Measurements from ENCODE around the gene IDI2. TPM values are rescaled to one million over a fixed set of nuclear protein-coding genes. Genes with fewer than 3 reads are reported as not detected.

Gene IDI2
- total RNA-seq, 2 experiments from 2014 or later = not detected

DNA sequence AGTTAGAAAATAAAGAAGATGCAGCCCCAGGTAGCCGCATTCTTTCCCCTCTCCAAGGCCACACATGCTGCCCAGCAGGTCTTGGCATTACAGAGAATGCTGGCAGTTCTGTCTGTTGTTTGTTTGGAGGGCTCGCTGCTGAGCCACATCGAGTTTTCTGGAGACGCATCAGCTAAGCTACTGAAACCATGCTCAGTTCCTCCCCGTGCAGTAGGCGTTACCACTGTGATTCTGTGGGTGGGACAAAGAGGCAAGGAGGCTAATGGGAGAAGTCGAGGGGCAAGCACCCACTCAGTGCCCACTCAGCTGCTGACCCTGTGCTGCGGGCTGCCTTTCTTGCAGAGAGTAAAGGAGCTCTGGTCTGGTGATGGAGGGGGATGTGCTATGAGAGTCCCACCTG lies 52.9 kb downstream of the IDI2 start:
- peaks cover 3% of the 10 kb centered on the region for H3K4me1 Mint-ChIP-seq (ENCODE audit: low read depth)
- no peak overlapping the region for H3K27ac Mint-ChIP-seq
- H3K27me3 ChIP-seq (ENCODE audit: control insufficient read depth in 1 of 2, insufficient read depth in 2 of 2, low read length in 2 of 2) = no peaks in the 10 kb centered on the region
- H3K4me3 Mint-ChIP-seq = no peak overlapping the region
- peaks cover 17% of the 10 kb centered on the region for H3K27me3 Mint-ChIP-seq
- no peak overlapping the region for H3K27ac ChIP-seq (ENCODE audit: low read depth in 1 of 2, low read length in 2 of 2)
- ChIA-PET POLR2A (no interaction called here), CTCF (no interaction called here)
- peaks cover 0 to 14% of the 10 kb centered on the region in 2 experiments for H3K9me3 ChIP-seq (ENCODE audit: control insufficient read depth in 1 of 2, insufficient read depth in 1 of 2, low read length in 2 of 2)
- TF ChIP-seq, protein P1, sequence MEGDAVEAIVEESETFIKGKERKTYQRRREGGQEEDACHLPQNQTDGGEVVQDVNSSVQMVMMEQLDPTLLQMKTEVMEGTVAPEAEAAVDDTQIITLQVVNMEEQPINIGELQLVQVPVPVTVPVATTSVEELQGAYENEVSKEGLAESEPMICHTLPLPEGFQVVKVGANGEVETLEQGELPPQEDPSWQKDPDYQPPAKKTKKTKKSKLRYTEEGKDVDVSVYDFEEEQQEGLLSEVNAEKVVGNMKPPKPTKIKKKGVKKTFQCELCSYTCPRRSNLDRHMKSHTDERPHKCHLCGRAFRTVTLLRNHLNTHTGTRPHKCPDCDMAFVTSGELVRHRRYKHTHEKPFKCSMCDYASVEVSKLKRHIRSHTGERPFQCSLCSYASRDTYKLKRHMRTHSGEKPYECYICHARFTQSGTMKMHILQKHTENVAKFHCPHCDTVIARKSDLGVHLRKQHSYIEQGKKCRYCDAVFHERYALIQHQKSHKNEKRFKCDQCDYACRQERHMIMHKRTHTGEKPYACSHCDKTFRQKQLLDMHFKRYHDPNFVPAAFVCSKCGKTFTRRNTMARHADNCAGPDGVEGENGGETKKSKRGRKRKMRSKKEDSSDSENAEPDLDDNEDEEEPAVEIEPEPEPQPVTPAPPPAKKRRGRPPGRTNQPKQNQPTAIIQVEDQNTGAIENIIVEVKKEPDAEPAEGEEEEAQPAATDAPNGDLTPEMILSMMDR (IDR thresholded peaks at IDR 0.05) = no peak
- H3K4me3 ChIP-seq (ENCODE audit: low read length) = no peak overlapping the region
- H3K9me3 Mint-ChIP-seq = no peaks in the 10 kb centered on the region
- H3K4me1 ChIP-seq (ENCODE audit: insufficient read depth, low read length) = peaks cover under 1% of the 10 kb centered on the region
- H3K36me3 Mint-ChIP-seq (ENCODE audit: low read depth) = peaks cover 5% of the 10 kb centered on the region
- H3K36me3 ChIP-seq (ENCODE audit: insufficient read depth, low read length) = no peaks in the 10 kb centered on the region
- intact Hi-C loops (cut with DNase I, micrococcal nuclease) = no loop called here
- DNase-seq = no peak
- ATAC-seq (ENCODE audit: poor library complexity) = no peak

DNA sequence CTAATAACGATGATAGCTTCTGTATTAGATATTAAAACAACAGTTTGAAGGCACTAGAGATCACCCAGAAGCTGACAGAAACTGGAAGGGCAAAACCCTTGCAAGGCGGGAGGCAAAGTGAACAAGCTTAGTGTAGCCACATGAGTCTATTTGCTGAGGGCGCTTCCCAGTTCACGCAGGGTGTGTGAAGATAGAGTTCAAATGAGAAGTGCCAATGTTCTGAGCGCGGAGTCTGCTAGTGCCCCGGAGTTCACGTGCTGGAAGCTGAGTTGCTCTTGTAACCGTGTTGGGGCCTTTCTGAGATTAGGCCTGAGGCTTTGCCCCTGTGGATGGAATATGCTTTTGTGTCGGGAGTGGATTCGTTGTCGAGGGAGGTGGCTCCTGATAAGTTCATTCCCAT lies 54.0 kb downstream of the IDI2 start:
- Histone ChIP-seq H3K4me1 (ENCODE audit: insufficient read depth, low read length) (peaks cover 10% of the 10 kb centered on the region), H3K36me3 (ENCODE audit: insufficient read depth, low read length) (no peaks in the 10 kb centered on the region), H3K9me3 (ENCODE audit: control insufficient read depth in 1 of 2, insufficient read depth in 1 of 2, low read length in 2 of 2) (peaks cover 0 to 16% of the 10 kb centered on the region in 2 experiments), H3K4me3 (ENCODE audit: low read length) (no peak overlapping the region), H3K27me3 (ENCODE audit: control insufficient read depth in 1 of 2, insufficient read depth in 2 of 2, low read length in 2 of 2) (no peaks in the 10 kb centered on the region), H3K27ac (ENCODE audit: low read depth in 1 of 2, low read length in 2 of 2) (no peak overlapping the region)
- DNase-seq = no peak
- Mint-ChIP-seq H3K36me3 (ENCODE audit: low read depth) (peaks cover 3% of the 10 kb centered on the region), H3K4me3 (no peak overlapping the region), H3K4me1 (ENCODE audit: low read depth) (peaks cover 11% of the 10 kb centered on the region), H3K27ac (no peak overlapping the region), H3K9me3 (no peaks in the 10 kb centered on the region), H3K27me3 (peaks cover 17% of the 10 kb centered on the region)
- intact Hi-C loops (cut with DNase I, micrococcal nuclease) = no loop called here
- ChIA-PET CTCF (interaction anchor here (1.1 kb wide), 1 partner anchor 11 kb away, joined by 3 read pairs; no protein-coding TSS in a partner anchor), POLR2A (no interaction called here)
- no peak for ATAC-seq (ENCODE audit: poor library complexity)
- TF ChIP-seq, protein P1 (IDR thresholded peaks at IDR 0.05) = no peak

DNA sequence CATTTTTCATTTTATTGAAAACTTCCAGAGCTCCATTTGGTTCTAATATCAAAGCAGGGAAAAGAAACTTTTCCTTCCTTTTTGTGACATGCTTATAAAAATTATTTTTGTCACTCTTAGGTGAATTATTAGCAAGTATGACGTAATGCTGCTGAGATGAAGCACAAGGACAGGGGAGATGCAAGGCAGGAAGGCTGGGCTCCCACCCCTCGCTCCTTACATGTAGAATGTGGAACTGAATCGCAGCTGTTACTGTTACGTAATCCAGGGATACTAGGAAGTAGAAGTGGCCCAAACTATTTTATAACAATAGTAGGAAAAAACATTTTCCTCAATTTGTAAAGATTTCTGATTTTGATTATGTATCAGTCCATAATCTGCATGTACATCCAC lies 54.5 kb downstream of the IDI2 start:
- peaks cover 17% of the 10 kb centered on the region for H3K27me3 Mint-ChIP-seq
- TF ChIP-seq, protein P1 (IDR thresholded peaks at IDR 0.05) = no peak
- no peak overlapping the region for H3K4me3 ChIP-seq (ENCODE audit: low read length)
- H3K27ac ChIP-seq (ENCODE audit: low read depth in 1 of 2, low read length in 2 of 2) = no peak overlapping the region
- H3K9me3 ChIP-seq (ENCODE audit: control insufficient read depth in 1 of 2, insufficient read depth in 1 of 2, low read length in 2 of 2) = peaks cover 0 to 17% of the 10 kb centered on the region in 2 experiments
- H3K36me3 ChIP-seq (ENCODE audit: insufficient read depth, low read length) = no peaks in the 10 kb centered on the region
- peaks cover 10% of the 10 kb centered on the region for H3K4me1 ChIP-seq (ENCODE audit: insufficient read depth, low read length)
- H3K36me3 Mint-ChIP-seq (ENCODE audit: low read depth) = no peaks in the 10 kb centered on the region
- intact Hi-C loops (cut with DNase I, micrococcal nuclease) = no loop called here
- no peak overlapping the region for H3K27ac Mint-ChIP-seq
- no peak overlapping the region for H3K4me3 Mint-ChIP-seq
- ChIA-PET POLR2A (no interaction called here), CTCF (interaction anchor here (1.1 kb wide), 1 partner anchor 12 kb away, joined by 3 read pairs; no protein-coding TSS in a partner anchor)
- no peaks in the 10 kb centered on the region for H3K9me3 Mint-ChIP-seq
- ATAC-seq (ENCODE audit: poor library complexity) (no peak), DNase-seq (no peak)
- peaks cover 11% of the 10 kb centered on the region for H3K4me1 Mint-ChIP-seq (ENCODE audit: low read depth)
- H3K27me3 ChIP-seq (ENCODE audit: control insufficient read depth in 1 of 2, insufficient read depth in 2 of 2, low read length in 2 of 2) = no peaks in the 10 kb centered on the region

Measured in CD4-positive, alpha-beta T cell (primary cell).